BE2C (cell line): Measurements from ENCODE around the gene PPM1H.
A peak's percentile ranks its signal among the peaks of the same experiment; 100 is the strongest.
"Not testable (repeated sequence)": the region's sequence is repeated elsewhere in the genome, so short reads cannot be mapped to it uniquely, and the experiment has no call there.

Source experiments
- DNase-seq: peaks from one replicate; pipeline ENCODE4 v3.0.0-alpha.2; 2020
- H3K27me3 ChIP-seq: fragments of 250-450 bp; sonication (Bioruptor Pico); 2 replicates; pipeline ENCODE4 v1.5.1; 2020; ENCODE audit warnings: mild to moderate bottlenecking
- H3K36me3 ChIP-seq: fragments of 250-450 bp; sonication (Bioruptor Pico); 2 replicates; pipeline ENCODE4 v1.5.1; 2020; ENCODE audit warnings: mild to moderate bottlenecking
- H3K4me1 ChIP-seq: fragments of 250-450 bp; sonication (Bioruptor Pico); 2 replicates; pipeline ENCODE4 v1.5.1; 2020
- H3K4me3 ChIP-seq: 2 replicates; pipeline ENCODE4 v1.5.1; 2011; ENCODE audit warnings: low read depth, low read length
- H3K9me3 ChIP-seq: fragments of 250-450 bp; sonication (Bioruptor Pico); 2 replicates; pipeline ENCODE4 v1.5.1; 2020
- TF ChIP-seq, protein P1 (sequence below): IDR thresholded peaks from 2 replicates; pipeline ENCODE4 v1.5.1; 2012; ENCODE audit warnings: mild to moderate bottlenecking, low read depth, low read length

Gene PPM1H

GRCh38 chr12:62814243-62814642 lies 120.7 kb downstream of the PPM1H start:
- Histone ChIP-seq H3K4me3 (no peak overlapping the region), H3K4me1 (no peaks in the 10 kb centered on the region), H3K36me3 (no peaks in the 10 kb centered on the region), H3K9me3 (no peaks in the 10 kb centered on the region), H3K27me3 (peaks cover under 1% of the 10 kb centered on the region; the same call in 1 of the 2 replicates)
- no peak for DNase-seq
- TF ChIP-seq, protein P1, sequence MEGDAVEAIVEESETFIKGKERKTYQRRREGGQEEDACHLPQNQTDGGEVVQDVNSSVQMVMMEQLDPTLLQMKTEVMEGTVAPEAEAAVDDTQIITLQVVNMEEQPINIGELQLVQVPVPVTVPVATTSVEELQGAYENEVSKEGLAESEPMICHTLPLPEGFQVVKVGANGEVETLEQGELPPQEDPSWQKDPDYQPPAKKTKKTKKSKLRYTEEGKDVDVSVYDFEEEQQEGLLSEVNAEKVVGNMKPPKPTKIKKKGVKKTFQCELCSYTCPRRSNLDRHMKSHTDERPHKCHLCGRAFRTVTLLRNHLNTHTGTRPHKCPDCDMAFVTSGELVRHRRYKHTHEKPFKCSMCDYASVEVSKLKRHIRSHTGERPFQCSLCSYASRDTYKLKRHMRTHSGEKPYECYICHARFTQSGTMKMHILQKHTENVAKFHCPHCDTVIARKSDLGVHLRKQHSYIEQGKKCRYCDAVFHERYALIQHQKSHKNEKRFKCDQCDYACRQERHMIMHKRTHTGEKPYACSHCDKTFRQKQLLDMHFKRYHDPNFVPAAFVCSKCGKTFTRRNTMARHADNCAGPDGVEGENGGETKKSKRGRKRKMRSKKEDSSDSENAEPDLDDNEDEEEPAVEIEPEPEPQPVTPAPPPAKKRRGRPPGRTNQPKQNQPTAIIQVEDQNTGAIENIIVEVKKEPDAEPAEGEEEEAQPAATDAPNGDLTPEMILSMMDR = no peak

DNA sequence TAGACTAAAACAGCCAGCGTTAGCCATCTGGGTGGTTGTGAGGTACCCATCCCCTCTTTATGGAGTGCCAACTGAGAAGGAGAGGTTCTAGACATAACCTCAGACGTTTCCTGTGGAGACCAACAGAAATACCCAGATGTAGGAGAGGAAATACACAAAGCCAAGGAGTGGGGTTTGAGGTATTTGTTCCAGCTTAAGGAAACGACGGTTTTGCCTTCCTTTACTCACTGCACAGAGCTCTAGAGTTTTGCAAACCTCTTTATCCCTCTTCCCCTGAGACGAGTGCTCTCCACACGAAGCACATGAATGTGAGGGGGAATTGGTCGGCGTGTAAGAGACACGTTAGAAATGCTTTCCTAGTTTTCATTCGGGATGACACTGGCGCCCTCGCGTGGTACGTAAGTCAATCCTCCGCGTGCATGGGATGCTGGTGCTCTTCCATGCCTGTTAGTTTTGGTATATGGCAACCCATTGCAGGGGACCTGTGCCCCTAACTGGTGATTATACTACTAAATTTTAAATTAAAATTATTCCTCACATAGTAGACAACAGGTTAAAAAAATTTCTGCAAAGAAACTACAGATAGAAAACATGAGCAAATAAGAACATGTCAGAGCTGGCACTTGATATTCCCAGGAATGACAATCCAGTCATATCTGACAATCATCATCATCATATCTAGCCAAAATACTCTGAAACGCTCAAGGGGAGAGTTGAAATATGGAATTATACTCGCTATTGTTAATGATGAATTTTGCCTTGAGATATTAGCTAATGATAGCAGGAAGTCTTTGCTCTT lies 121.7 kb downstream of the PPM1H start:
- peak; percentile 55 for DNase-seq
- TF ChIP-seq, protein P1 = peak; percentile 83
- peak overlapping the region; percentile 14; the same call in 1 of the 2 replicates for H3K4me3 ChIP-seq

GRCh38 chr12:62811481-62811880 lies 123.5 kb downstream of the PPM1H start:
- not testable (repeated sequence) for H3K27me3 ChIP-seq, H3K4me1 ChIP-seq, H3K36me3 ChIP-seq, DNase-seq, H3K9me3 ChIP-seq, H3K4me3 ChIP-seq

More for the DNA sequence above, 121.7 kb downstream of the PPM1H start:
- no peaks in the 10 kb centered on the region for H3K36me3 ChIP-seq
- H3K9me3 ChIP-seq = no peaks in the 10 kb centered on the region
- no peaks in the 10 kb centered on the region for H3K4me1 ChIP-seq
- no peaks in the 10 kb centered on the region; the same call in 1 of the 2 replicates for H3K27me3 ChIP-seq

- Histone ChIP-seq H3K36me3 (no peaks in the 10 kb centered on the region), H3K27me3 (no peaks in the 10 kb centered on the region)
- DNase-seq = no peak
Measured at GRCh38 chr12:62808166-62808879, 126.6 kb downstream of the PPM1H start.

GRCh38 chr12:62806893-62807292 lies 128.1 kb downstream of the PPM1H start:
- H3K9me3 ChIP-seq = no peaks in the 10 kb centered on the region
- H3K4me1 ChIP-seq = no peaks in the 10 kb centered on the region
- H3K27me3 ChIP-seq = no peaks in the 10 kb centered on the region
- no peaks in the 10 kb centered on the region for H3K36me3 ChIP-seq
- TF ChIP-seq, protein P1 = no peak
- no peak for DNase-seq
- no peak overlapping the region for H3K4me3 ChIP-seq

More at GRCh38 chr12:62808166-62808879, 126.6 kb downstream of the PPM1H start:
- TF ChIP-seq, protein P1 = no peak
- Histone ChIP-seq H3K4me3 (no peak overlapping the region), H3K9me3 (no peaks in the 10 kb centered on the region), H3K4me1 (no peaks in the 10 kb centered on the region)

GRCh38 chr12:62806244-62806836 lies 128.6 kb downstream of the PPM1H start:
- Histone ChIP-seq H3K4me3 (no peak overlapping the region), H3K4me1 (no peaks in the 10 kb centered on the region), H3K36me3 (no peaks in the 10 kb centered on the region), H3K27me3 (no peaks in the 10 kb centered on the region), H3K9me3 (no peaks in the 10 kb centered on the region)
- TF ChIP-seq, protein P1 = no peak
- no peak for DNase-seq
